Epidermal melanocyte (primary cell): ENCODE data around the gene HMGCS2.
"Not testable (repeated sequence)": the region's sequence is repeated elsewhere in the genome, so short reads cannot be mapped to it uniquely, and the experiment has no call there.

ENCODE experiments used
- DNase-seq: peaks from one replicate; pipeline ENCODE4 v3.0.0; 2011; ENCODE audit warnings: low spot score; ENCODE audit not compliant: insufficient read length

HMGCS2 gene

GRCh38 chr1:119790451-119791198 lies 21.9 kb upstream of the HMGCS2 start:
- DNase-seq: no peak

- no peak for DNase-seq
Observed at GRCh38 chr1:119787776-119788175, 19.1 kb upstream of the HMGCS2 start.

DNA sequence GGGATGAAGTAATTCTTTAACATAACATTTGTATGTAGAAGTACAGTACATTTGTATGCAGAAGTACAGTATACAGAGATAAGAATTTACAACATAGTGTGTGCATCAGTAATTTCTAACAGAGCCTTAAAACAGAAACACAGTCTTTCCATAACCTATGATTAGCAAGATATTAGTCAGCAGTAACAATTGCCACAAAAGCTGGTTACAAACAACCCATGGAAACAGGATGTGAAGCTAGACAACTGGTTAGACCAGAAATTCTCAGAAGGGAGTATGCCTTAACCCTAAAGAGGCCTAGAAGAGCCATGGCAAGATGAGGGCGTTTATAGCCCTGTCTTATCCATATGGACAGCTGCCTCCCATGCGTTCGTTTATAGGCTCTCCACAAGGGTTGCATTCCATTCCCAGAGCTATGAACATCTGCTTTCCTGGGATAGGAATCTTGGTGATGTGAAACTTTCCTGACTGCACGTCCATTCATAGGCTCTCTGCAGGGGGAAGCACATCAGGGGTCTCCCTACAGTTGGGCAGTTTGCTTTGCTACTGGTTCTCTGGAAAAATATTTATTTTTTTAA lies 17.9 kb upstream of the HMGCS2 start:
- not testable (repeated sequence) for DNase-seq

GRCh38 chr1:119786046-119786445 lies 17.3 kb upstream of the HMGCS2 start:
- DNase-seq: not testable (repeated sequence)

- DNase-seq: no peak
Observed at GRCh38 chr1:119784191-119784781, 15.6 kb upstream of the HMGCS2 start.

DNA sequence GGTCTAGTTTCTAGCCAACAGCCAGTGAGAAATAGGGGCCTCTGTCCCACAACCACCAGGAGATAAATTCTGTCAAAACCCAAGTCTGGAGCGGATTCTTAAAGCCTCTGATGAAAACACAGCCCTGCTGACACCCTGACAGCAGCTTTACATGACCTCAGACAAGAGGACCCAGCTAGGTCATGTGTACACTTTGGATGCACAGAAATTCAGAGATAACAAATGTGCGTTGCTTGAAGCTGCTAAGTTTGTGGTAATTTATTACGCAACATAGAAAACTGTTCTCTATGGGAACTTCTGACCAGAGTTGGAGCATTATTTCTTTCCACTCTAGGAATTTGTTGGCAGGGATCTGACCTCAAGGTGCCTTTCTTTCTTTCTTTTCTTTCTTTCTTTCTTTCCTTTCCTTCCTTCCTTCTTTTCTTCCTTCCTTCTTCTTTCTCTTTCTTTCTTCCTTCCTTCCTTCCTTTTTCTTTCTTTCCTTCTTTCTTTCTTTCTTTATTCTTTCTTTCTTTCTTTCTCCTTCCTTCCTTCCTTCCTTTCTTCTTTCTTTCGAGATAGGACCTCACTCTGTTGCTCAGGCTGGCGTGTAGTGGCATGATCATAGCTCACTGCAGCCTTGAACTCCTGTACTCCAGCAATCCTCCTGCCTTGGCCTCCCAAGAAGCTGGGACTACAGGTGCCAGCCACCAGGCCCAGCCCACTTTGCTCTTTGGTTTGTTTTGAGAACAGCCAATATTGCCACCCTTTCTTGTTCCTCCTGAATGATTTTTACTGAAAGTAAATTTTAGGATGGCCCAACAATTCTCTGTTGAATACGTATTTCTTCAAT lies 14.9 kb upstream of the HMGCS2 start:
- DNase-seq: no peak

- no peak for DNase-seq
Observed at GRCh38 chr1:119782631-119783325, 14.1 kb upstream of the HMGCS2 start.

GRCh38 chr1:119781434-119782210 lies 12.9 kb upstream of the HMGCS2 start:
- DNase-seq: no peak

DNA sequence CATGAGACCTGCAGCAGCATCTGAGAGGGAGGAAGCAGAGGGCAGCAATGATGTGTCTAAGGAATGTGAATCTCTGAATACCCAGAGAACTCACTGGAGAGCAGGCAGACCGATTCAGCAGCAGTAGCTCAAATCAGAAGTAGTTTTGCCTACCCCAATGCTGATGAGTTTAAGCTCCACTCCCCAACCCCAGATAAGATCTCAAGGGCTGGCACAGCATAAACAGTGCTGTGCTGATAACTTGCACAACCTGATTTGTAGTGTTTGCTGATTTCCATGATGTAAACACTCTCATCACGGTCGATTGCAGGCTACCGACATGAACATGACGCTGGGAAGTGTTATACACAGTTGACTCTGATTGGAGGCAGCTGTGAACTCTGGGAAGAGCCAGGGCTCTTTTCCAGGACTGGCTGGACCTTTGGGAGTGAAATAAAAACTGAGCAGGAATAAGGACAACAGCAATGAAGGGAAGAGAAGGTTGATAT lies 11.2 kb upstream of the HMGCS2 start:
- no peak for DNase-seq

DNA sequence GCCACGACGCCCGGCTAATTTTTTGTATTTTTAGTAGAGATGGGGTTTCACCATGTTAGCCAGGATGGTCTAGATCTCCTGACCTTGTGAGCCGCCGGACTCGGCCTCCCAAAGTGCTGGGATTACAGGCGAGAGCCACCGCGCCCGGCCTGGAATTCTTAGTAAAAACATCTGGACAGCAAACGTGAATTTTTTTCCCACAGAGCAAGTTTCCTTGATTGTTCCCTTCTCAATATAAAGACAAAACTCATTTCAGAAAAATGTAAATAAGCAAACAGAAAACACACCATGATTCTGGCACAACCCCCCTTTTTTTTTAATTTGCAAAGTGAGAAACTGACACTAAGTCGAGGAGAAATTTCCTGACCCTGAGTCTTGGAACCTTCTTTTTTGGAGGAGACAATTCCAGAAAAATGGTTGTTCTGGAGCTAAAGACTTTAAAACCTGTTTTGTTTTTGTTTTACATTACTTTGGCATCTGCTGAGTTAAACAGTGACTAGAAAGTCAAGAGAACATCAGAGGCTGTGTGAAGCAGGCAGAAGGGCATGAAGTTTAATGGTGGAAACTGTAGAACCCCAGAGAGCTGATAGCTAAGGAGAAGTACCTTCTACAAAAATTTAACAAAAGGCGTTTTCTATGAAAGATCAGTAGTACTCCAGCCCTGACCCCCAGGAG lies 10.3 kb upstream of the HMGCS2 start:
- DNase-seq: no peak

DNA sequence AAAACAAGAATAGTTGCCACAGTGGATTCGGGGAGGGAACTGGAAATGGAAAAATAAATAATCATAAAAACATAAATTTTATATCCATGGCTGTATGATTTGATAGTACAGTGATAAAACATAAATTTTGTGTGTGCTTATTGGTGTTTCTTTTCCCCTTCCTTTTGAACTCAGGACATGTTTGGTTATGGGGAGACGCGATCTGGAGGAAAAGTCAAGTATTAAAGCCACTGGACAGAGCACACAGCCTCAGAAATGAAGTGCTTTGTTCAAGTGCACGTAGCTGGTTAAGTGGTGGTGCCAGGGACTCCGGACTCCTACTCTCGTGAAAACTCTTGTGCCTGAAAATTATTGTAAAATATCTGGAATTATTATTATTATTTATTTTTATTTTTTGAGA lies 9.7 kb upstream of the HMGCS2 start:
- DNase-seq: no peak

DNA sequence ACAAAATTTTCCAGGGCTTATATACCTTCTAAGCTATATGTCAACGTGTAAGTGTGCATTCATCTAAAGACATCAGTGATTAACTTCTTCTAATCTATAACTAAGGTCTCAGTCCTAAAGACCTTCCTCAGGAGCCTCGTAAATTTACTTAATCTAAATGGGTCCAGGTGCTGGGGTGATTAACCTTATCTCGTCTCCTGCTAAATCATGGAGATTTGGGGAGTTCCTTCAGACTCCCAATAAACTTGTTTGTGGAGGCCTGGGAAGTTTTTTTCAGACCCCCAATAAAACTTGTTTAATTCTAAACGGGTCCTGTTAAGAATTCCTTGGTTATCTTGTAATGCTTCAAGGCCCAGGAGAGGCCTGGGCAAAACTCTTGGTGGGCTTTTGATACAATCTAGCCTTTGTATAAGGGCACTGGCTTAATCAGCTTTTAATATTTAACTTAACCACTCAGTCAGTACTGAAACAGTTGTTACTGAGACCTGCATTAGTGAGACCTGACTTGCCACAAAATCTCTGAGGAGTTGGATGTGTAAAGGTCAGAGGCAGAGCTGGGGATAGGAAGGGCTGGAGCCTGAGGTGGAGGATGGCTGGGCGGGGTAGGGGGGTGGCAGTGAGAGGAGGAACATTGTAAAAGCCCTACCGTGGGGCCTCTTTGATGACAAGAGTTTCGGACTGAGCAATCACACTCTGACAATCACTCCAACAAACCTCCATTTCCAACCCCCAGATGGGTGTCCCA lies 6.2 kb upstream of the HMGCS2 start:
- no peak for DNase-seq

GRCh38 chr1:119773711-119774241 lies 5.1 kb upstream of the HMGCS2 start:
- peak; percentile 26 for DNase-seq

- DNase-seq: no peak
Observed at GRCh38 chr1:119772298-119772697, 3.6 kb upstream of the HMGCS2 start.

- DNase-seq: peak; percentile 22
Observed at GRCh38 chr1:119771770-119772169, 3.1 kb upstream of the HMGCS2 start.

DNA sequence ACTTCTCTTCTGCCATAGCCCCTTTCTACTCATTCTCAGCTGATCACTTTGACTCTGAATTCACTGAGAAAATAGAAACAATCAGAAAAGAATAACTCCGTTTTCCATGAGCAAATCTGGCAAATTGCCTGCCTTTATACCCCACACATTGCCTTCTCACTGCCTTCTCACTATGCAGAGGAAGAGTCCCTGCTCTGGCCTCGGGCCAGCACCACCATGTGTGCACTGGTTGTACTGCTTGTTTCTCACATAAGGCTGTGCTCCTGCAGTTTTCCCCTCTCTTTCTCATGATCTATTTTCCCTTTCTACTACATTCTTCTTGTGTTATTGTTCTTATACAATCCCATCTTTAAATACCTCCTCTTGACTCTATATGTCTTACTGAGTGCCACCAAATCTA lies 2.3 kb upstream of the HMGCS2 start:
- DNase-seq: peak; percentile 29

GRCh38 chr1:119767486-119767885 lies 1.2 kb downstream of the HMGCS2 start:
- no peak for DNase-seq

GRCh38 chr1:119766374-119766794 lies 2.3 kb downstream of the HMGCS2 start:
- no peak for DNase-seq

DNA sequence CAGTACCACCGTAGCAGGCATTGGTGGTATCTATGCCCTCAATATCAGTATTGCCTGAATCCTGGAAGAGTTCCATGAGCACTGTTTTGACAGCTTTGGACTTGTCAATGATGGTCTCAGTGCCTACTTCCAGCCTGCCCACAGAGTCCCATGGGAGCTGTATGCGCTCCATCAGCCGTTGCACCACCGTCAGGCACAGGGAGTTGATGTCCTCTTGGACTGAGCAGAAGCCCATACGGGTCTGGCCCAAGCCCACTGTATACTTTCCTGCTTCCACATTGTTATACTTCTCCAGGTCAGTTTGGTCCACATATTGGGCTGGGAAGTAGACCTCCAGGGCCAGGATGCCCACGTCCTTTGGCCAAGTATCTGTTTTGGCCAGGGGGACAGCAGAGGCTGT lies 4.5 kb downstream of the HMGCS2 start:
- DNase-seq: no peak
